CD14-positive monocyte (primary cell): ENCODE results near the gene SYNE3. TPM values are rescaled to one million over a fixed set of nuclear protein-coding genes. Genes with fewer than 3 reads are reported as not detected.

ENCODE experiments used
- DNase-seq, 3 donors: peaks; one replicate each; pipeline ENCODE4 v3.0.0-alpha.2; 2011 to 2022
- H2AFZ ChIP-seq: 2 replicates; pipeline ENCODE4 v1.6.0; 2012; ENCODE audit warnings: mild to moderate bottlenecking, low read depth, low read length, inconsistent platforms; ENCODE audit not compliant: insufficient read depth, poor library complexity, severe bottlenecking
- H3K27ac ChIP-seq, 2 donors: 1 replicate in 1 of 2; 2 replicates in 1 of 2; pipeline ENCODE4 v1.5.1; 2012 to 2013; ENCODE audit warnings: low read length in 2 of 2, control low read depth in 1 of 2, inconsistent platforms in 1 of 2, low read depth in 1 of 2, mild to moderate bottlenecking in 1 of 2
- H3K27me3 ChIP-seq, 2 donors: one replicate each; pipeline versions ENCODE4 v1.6.0 to v1.6.1; 2011 to 2013; ENCODE audit warnings: low read length in 2 of 2; ENCODE audit not compliant: control insufficient read depth in 2 of 2, insufficient read depth in 2 of 2
- H3K36me3 ChIP-seq, 2 donors: replicated peaks in 1 of 2; 1 replicate in 1 of 2; 2 replicates in 1 of 2; pipeline versions ENCODE4 v1.5.1 to v1.6.1; 2012 to 2013; ENCODE audit warnings: low read length in 2 of 2, control low read depth in 1 of 2, inconsistent platforms in 1 of 2, mild to moderate bottlenecking in 1 of 2; ENCODE audit not compliant: insufficient read depth in 2 of 2, control insufficient read depth in 1 of 2
- H3K4me1 ChIP-seq, 2 donors: 1 replicate in 1 of 2; 2 replicates in 1 of 2; pipeline versions ENCODE4 v1.5.1 to v1.6.1; 2012 to 2013; ENCODE audit warnings: low read length in 2 of 2, control low read depth in 1 of 2, inconsistent platforms in 1 of 2, mild to moderate bottlenecking in 1 of 2, moderate library complexity in 1 of 2; ENCODE audit not compliant: insufficient read depth in 2 of 2, control insufficient read depth in 1 of 2
- H3K4me2 ChIP-seq: replicated peaks from 2 replicates; pipeline ENCODE3; 2012; ENCODE audit warnings: low read length, moderate library complexity, mild to moderate bottlenecking; ENCODE audit not compliant: poor library complexity, severe bottlenecking; ENCODE audit errors: extremely low read depth
- H3K4me3 ChIP-seq, 3 experiments: fragments of 200-600 bp in 1 of 3; sonication (generic) in 1 of 3; replicated peaks in 1 of 3; 1 replicate in 2 of 3; 2 replicates in 1 of 3; pipeline ENCODE4 v1.5.1; 2011 to 2013; ENCODE audit warnings: low read length in 3 of 3, mild to moderate bottlenecking in 3 of 3, control low read depth in 2 of 3, low read depth in 2 of 3, inconsistent platforms in 1 of 3, moderate library complexity in 1 of 3
- H3K79me2 ChIP-seq: 2 replicates; pipeline ENCODE4 v1.6.0; 2012; ENCODE audit warnings: mild to moderate bottlenecking, control low read depth, inconsistent platforms, low read length, moderate library complexity; ENCODE audit not compliant: insufficient read depth
- H3K9ac ChIP-seq: 2 replicates; pipeline ENCODE4 v1.6.0; 2017; ENCODE audit warnings: low read length, mild to moderate bottlenecking; ENCODE audit not compliant: insufficient read depth, poor library complexity, severe bottlenecking
- H3K9me3 ChIP-seq, 2 donors: replicated peaks in 1 of 2; 1 replicate in 1 of 2; 2 replicates in 1 of 2; pipeline versions ENCODE4 v1.5.1 to v1.6.1; 2012 to 2013; ENCODE audit warnings: low read length in 2 of 2, control low read depth in 1 of 2; ENCODE audit not compliant: control insufficient read depth in 1 of 2, insufficient read depth in 1 of 2
- H4K20me1 ChIP-seq: 2 replicates; pipeline ENCODE4 v1.6.0; 2012; ENCODE audit warnings: mild to moderate bottlenecking, low read length, control low read depth, moderate library complexity; ENCODE audit not compliant: insufficient read depth
- H3K27ac Mint-ChIP-seq, 7 donors: one replicate each; pipeline ENCODE4 v1.8.0; 2020; ENCODE audit warnings: mild to moderate bottlenecking in 7 of 7, mixed read lengths in 7 of 7, moderate library complexity in 6 of 7, inconsistent platforms in 2 of 7
- H3K27me3 Mint-ChIP-seq, 3 donors: one replicate each; pipeline ENCODE4 v1.8.0; 2021 to 2022; ENCODE audit warnings: low read depth in 3 of 3, mild to moderate bottlenecking in 3 of 3, mixed read lengths in 3 of 3, moderate library complexity in 3 of 3, inconsistent platforms in 1 of 3
- H3K36me3 Mint-ChIP-seq, 2 donors: one replicate each; pipeline ENCODE4 v1.8.0; 2020; ENCODE audit warnings: mixed read lengths in 2 of 2, inconsistent platforms in 1 of 2, mild to moderate bottlenecking in 1 of 2
- H3K4me1 Mint-ChIP-seq: one replicate; pipeline ENCODE4 v1.8.0; 2020; ENCODE audit warnings: mild to moderate bottlenecking, mixed read lengths
- H3K4me3 Mint-ChIP-seq, 2 donors: one replicate each; pipeline ENCODE4 v1.8.0; 2020; ENCODE audit warnings: mild to moderate bottlenecking in 2 of 2, mixed read lengths in 2 of 2, moderate library complexity in 1 of 2
- H3K9me3 Mint-ChIP-seq, 7 donors: one replicate each; pipeline ENCODE4 v1.8.0; 2020 to 2022; ENCODE audit warnings: mixed read lengths in 7 of 7, mild to moderate bottlenecking in 6 of 7, moderate library complexity in 6 of 7, inconsistent platforms in 2 of 7
- WGBS: methylation state at CpG from one replicate; pipeline ENCODE4 v1.1.5; 2013; ENCODE audit warnings: missing lambda C conversion rate; ENCODE audit not compliant: insufficient coverage; 5-methylcytosine and 5-hydroxymethylcytosine counted together
- intact Hi-C, 2 donors: fragments of 100-400 bp; cut with micrococcal nuclease; formaldehyde crosslinking; loops; one replicate each; pipeline versions ENCODE4 v1.15.0 to v1.15.1; 2023
- polyA plus RNA-seq, 3 donors: library from polyadenylated mRNA; depleted of rRNA in 1 of 3; unstranded in 2 of 3; stranded (reverse) in 1 of 3; fragments of 300-500 nt in 2 of 3; fragments of >200 nt in 1 of 3; fragmentation: Illumina TruSeq in 2 of 3; gene quantifications; 1 replicate in 2 of 3; 2 replicates in 1 of 3; pipeline ENCODE4 v1.2.3, GENCODE V29; 2012 to 2021
- TF ChIP-seq, protein P1 (sequence below): fragments of 200-600 bp; IDR thresholded peaks from one replicate; pipeline ENCODE4 v1.8.0; 2022; ENCODE audit warnings: antibody characterized with exemption, mild to moderate bottlenecking

Gene SYNE3
- polyA plus RNA-seq, 3 donors = 2.6 to 26.1 (median 3.5) TPM

DNA sequence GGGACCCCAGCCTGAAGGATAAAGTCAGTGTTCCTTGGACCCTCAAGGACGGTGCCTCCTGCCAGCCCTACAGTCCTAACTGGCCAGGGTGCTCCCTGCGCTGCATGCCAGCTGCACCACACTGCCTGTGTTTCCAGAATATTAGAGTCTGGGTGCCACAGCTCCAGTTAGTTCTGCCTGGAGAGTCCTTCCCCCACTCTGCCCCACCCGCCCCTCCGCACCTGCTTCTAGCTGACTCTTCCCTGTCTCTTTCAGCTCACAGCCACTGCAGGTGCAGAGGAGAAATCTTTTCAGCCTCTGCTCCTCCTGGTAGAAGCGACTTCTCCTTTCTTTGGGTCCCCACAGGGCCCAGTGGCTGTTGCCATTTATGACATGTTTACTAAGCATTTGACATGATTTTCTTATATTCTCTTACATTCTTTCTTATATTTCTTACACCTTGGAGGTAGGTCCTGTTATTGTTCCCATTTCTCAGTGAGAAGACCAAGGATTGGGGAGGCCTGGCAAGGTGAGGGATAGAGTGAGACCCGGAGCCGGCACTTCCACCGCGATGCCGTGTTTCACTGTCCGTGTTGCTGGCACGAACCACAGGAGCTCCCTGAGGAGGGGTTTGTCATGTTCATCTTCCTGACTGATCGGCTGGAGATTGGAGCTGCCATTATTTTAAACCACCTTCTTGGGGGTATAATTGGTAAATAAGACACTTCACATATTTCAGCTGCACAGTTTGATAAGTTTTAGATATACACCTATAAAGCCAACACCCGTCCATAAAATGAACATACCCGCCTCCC lies 29.4 kb downstream of the SYNE3 start:
- H4K20me1 ChIP-seq = peaks cover 94% of the 10 kb centered on the region
- H3K27ac Mint-ChIP-seq = peak overlapping the region in 3 of 7 donors; percentile 56 to 89 (median 76)
- H3K9me3 Mint-ChIP-seq = no peaks in the 10 kb centered on the region
- no peaks in the 10 kb centered on the region for H3K27me3 Mint-ChIP-seq
- H3K9me3 ChIP-seq = no peaks in the 10 kb centered on the region
- H3K4me1 ChIP-seq = no peaks in the 10 kb centered on the region
- TF ChIP-seq, protein P1, sequence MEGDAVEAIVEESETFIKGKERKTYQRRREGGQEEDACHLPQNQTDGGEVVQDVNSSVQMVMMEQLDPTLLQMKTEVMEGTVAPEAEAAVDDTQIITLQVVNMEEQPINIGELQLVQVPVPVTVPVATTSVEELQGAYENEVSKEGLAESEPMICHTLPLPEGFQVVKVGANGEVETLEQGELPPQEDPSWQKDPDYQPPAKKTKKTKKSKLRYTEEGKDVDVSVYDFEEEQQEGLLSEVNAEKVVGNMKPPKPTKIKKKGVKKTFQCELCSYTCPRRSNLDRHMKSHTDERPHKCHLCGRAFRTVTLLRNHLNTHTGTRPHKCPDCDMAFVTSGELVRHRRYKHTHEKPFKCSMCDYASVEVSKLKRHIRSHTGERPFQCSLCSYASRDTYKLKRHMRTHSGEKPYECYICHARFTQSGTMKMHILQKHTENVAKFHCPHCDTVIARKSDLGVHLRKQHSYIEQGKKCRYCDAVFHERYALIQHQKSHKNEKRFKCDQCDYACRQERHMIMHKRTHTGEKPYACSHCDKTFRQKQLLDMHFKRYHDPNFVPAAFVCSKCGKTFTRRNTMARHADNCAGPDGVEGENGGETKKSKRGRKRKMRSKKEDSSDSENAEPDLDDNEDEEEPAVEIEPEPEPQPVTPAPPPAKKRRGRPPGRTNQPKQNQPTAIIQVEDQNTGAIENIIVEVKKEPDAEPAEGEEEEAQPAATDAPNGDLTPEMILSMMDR = no peak
- H3K4me3 ChIP-seq = no peak overlapping the region
- no peaks in the 10 kb centered on the region for H3K27me3 ChIP-seq
- intact Hi-C loops = no loop called here
- H3K27ac ChIP-seq = peak overlapping the region in 1 of 2 donors; percentile 40
- DNase-seq = no peak
- no peak overlapping the region for H3K4me2 ChIP-seq
- H2AFZ ChIP-seq = no peak overlapping the region
- peaks cover 23 to 48% of the 10 kb centered on the region in 2 donors for H3K36me3 ChIP-seq
- 93% methylated on average over 7 of the region's 15 CpGs for WGBS
- peaks cover 100% of the 10 kb centered on the region for H3K79me2 ChIP-seq
- peaks cover 23 to 64% of the 10 kb centered on the region in 2 donors for H3K36me3 Mint-ChIP-seq
- H3K4me1 Mint-ChIP-seq = peaks cover 40% of the 10 kb centered on the region
- no peak overlapping the region for H3K9ac ChIP-seq
- H3K4me3 Mint-ChIP-seq = no peak overlapping the region

DNA sequence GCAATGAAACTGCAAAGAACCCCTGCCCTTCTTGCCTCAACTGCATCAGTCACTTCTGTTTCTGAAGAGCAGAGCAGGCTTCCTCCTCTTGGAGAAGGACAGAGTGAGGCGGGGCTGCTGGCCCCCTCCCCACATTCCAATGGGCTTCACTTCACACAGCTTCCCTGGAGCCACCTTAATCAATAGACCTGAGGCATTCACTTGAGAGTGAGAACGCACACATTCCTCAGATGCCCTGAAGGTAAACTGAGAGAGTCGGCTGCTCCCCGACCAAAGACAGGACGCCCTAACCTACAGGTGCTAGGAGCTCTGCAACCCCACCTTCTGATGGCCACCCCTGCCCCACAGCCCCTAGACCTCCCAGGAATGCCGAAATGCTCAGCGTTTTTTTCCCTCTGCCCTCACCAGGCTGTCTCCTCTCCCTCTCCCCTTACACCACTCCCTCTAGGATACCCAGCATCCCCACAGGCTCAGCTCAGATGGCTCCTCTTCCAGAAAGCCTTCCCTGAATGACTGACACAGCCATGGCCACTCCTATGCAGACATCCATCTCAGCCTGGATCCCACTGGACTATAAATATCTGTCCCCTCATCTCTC lies 31.1 kb downstream of the SYNE3 start:
- peak overlapping the region in 5 of 7 donors; percentile 13 to 78 (median 43) for H3K27ac Mint-ChIP-seq
- 100% methylated on average over 7 of the region's 7 CpGs for WGBS
- Histone ChIP-seq H3K79me2 (peaks cover 100% of the 10 kb centered on the region), H3K9me3 (no peaks in the 10 kb centered on the region), H3K9ac (no peak overlapping the region), H2AFZ (no peak overlapping the region), H3K27ac (peak overlapping the region in 1 of 2 donors; percentile 13), H3K4me2 (no peak overlapping the region), H3K4me1 (peaks cover 5 to 9% of the 10 kb centered on the region in 2 donors), H3K36me3 (peaks cover 35 to 56% of the 10 kb centered on the region in 2 donors), H3K4me3 (no peak overlapping the region), H3K27me3 (no peaks in the 10 kb centered on the region), H4K20me1 (peaks cover 100% of the 10 kb centered on the region)
- H3K27me3 Mint-ChIP-seq = no peaks in the 10 kb centered on the region
- H3K4me1 Mint-ChIP-seq = peaks cover 40% of the 10 kb centered on the region
- intact Hi-C loops = no loop called here
- TF ChIP-seq, protein P1 = no peak
- no peaks in the 10 kb centered on the region for H3K9me3 Mint-ChIP-seq
- no peak for DNase-seq
- H3K4me3 Mint-ChIP-seq = no peak overlapping the region
- H3K36me3 Mint-ChIP-seq = peaks cover 34 to 66% of the 10 kb centered on the region in 2 donors
